B cell (primary cell): Measurements from ENCODE around the gene TNXB.

Source experiments
- EZH2 ChIP-seq: IDR thresholded peaks from 2 replicates; pipeline ENCODE4 v1.6.1; 2012; ENCODE audit warnings: borderline replicate concordance, low read depth, mild to moderate bottlenecking, moderate library complexity, low read length; ENCODE audit not compliant: insufficient read depth, poor library complexity, severe bottlenecking
- TF ChIP-seq, protein P1 (sequence below): fragments of 200-600 bp; IDR thresholded peaks from one replicate; pipeline ENCODE4 v1.8.0; 2022; ENCODE audit warnings: antibody characterized with exemption, mild to moderate bottlenecking

DNA sequence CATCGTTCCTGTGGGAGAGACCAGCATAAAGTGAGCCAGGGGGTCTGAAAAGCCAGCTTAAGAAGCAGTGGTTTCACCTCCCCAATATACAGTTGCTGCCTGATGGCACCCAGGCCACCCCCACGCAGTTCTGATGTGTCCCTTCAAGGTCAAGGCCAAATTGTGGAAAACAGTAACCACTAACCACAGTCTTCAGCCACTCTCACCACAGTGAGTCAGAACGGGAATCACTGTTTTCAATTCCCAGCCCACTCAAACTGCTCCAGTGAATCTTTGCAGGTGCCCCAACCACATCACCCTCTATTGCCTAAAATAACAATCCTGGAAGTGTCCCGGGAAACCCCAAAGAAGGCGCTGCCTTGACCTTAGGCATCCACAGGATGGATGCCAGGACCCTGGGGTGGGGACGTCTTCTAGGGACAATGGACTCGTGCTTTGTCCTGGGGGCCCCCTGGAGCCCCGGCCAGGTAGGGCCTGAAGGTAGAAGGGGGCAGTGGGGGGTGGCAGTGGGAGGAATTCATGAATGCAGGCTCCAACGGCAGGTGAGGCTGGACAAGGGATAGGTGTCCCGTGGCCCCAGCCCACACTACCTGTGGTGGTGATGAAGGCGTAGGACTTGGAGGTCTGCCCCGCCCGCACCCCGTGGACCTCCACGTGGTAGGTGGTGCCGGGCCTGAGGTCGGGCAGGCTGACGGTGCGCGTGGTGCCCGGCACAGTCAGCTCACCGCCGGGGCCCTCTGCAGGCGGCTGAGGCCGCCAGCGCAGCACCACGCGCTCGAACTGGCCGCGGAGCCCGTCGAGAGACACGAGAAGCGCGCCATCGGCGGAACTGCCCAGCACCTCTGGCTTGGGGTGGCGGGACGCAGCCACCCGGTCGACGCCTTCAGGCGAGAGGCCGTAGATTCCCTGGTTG is 22.2 kb downstream of the TNXB start:
- TF ChIP-seq, protein P1, sequence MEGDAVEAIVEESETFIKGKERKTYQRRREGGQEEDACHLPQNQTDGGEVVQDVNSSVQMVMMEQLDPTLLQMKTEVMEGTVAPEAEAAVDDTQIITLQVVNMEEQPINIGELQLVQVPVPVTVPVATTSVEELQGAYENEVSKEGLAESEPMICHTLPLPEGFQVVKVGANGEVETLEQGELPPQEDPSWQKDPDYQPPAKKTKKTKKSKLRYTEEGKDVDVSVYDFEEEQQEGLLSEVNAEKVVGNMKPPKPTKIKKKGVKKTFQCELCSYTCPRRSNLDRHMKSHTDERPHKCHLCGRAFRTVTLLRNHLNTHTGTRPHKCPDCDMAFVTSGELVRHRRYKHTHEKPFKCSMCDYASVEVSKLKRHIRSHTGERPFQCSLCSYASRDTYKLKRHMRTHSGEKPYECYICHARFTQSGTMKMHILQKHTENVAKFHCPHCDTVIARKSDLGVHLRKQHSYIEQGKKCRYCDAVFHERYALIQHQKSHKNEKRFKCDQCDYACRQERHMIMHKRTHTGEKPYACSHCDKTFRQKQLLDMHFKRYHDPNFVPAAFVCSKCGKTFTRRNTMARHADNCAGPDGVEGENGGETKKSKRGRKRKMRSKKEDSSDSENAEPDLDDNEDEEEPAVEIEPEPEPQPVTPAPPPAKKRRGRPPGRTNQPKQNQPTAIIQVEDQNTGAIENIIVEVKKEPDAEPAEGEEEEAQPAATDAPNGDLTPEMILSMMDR: no peak
- TF ChIP-seq EZH2: no peak
